ENCODE data around the gene KCNC1.

KCNC1 gene

GRCh38 chr11:17810746-17811145, 76.2 kb downstream of the KCNC1 start:
- DNase-seq (ENCODE audit: low read depth, low spot score) = no peak
- H3K27ac ChIP-seq = no peak overlapping the region

- no peak overlapping the region for H3K27ac ChIP-seq
- DNase-seq (ENCODE audit: low read depth, low spot score) = no peak
Measured at GRCh38 chr11:17811352-17811751, 76.8 kb downstream of the KCNC1 start.

GRCh38 chr11:17812091-17812864, 77.7 kb downstream of the KCNC1 start:
- DNase-seq (ENCODE audit: low read depth, low spot score) = no peak
- H3K27ac ChIP-seq = no peak overlapping the region

- no peak for DNase-seq (ENCODE audit: low read depth, low spot score)
- H3K27ac ChIP-seq = no peak overlapping the region
Measured at GRCh38 chr11:17812865-17813187, 78.2 kb downstream of the KCNC1 start.

GRCh38 chr11:17813391-17814059, 78.9 kb downstream of the KCNC1 start:
- H3K27ac ChIP-seq = no peak overlapping the region
- DNase-seq (ENCODE audit: low read depth, low spot score) = no peak

- no peak for DNase-seq (ENCODE audit: low read depth, low spot score)
- no peak overlapping the region for H3K27ac ChIP-seq
Measured at GRCh38 chr11:17814546-17814945, 80.0 kb downstream of the KCNC1 start.

GRCh38 chr11:17816232-17816931, 81.8 kb downstream of the KCNC1 start:
- no peak overlapping the region for H3K27ac ChIP-seq
- no peak for DNase-seq (ENCODE audit: low read depth, low spot score)

- H3K27ac ChIP-seq = no peak overlapping the region
- no peak for DNase-seq (ENCODE audit: low read depth, low spot score)
Measured at GRCh38 chr11:17821648-17822400, 87.2 kb downstream of the KCNC1 start.

GRCh38 chr11:17822401-17822781, 87.8 kb downstream of the KCNC1 start:
- DNase-seq (ENCODE audit: low read depth, low spot score) = no peak
- no peak overlapping the region for H3K27ac ChIP-seq

GRCh38 chr11:17827006-17827405, 92.4 kb downstream of the KCNC1 start:
- no peak overlapping the region for H3K27ac ChIP-seq
- no peak for DNase-seq (ENCODE audit: low read depth, low spot score)

- DNase-seq (ENCODE audit: low read depth, low spot score) = no peak
- H3K27ac ChIP-seq = no peak overlapping the region
Measured at GRCh38 chr11:17828311-17828751, 93.8 kb downstream of the KCNC1 start.

GRCh38 chr11:17831228-17831627, 96.6 kb downstream of the KCNC1 start:
- no peak for DNase-seq (ENCODE audit: low read depth, low spot score)
- H3K27ac ChIP-seq = no peak overlapping the region

- DNase-seq (ENCODE audit: low read depth, low spot score) = no peak
- no peak overlapping the region for H3K27ac ChIP-seq
Measured at GRCh38 chr11:17831883-17832282, 97.3 kb downstream of the KCNC1 start.

All from epithelial cell of prostate (primary cell).